RWPE1 (cell line): ENCODE results near the gene CTNNA1.
"Not testable (repeated sequence)": the region's sequence is repeated elsewhere in the genome, so short reads cannot be mapped to it uniquely, and the experiment has no call there.

Experiments
- CTCF ChIA-PET: fragments of 350-600 bp; sonication (Branson Sonifier 250); formaldehyde crosslinking; extraction: SDS; loops from one replicate; lab custom pipeline; 2021; lab: Yijun Ruan, JAX
- POLR2A ChIA-PET: fragments of 400-600 bp; formaldehyde crosslinking; extraction: SDS; loops from one replicate; lab custom pipeline; 2020; ENCODE audit warnings: antibody characterized with exemption; ENCODE audit not compliant: low non-redundant PET; lab: Yijun Ruan, JAX
- DNase-seq: peaks from one replicate; pipeline ENCODE4 v3.0.0; 2012; ENCODE audit warnings: low spot score
- H3K27ac ChIP-seq: fragments of 450-650 bp; 2 replicates; pipeline ENCODE4 v1.5.1; 2017
- TF ChIP-seq, protein P1 (sequence below): fragments of 450-650 bp; conservative IDR thresholded peaks from 2 replicates; pipeline ENCODE4 v1.5.1; 2017; ENCODE audit warnings: low read depth, mild to moderate bottlenecking

CTNNA1 gene, protein sequence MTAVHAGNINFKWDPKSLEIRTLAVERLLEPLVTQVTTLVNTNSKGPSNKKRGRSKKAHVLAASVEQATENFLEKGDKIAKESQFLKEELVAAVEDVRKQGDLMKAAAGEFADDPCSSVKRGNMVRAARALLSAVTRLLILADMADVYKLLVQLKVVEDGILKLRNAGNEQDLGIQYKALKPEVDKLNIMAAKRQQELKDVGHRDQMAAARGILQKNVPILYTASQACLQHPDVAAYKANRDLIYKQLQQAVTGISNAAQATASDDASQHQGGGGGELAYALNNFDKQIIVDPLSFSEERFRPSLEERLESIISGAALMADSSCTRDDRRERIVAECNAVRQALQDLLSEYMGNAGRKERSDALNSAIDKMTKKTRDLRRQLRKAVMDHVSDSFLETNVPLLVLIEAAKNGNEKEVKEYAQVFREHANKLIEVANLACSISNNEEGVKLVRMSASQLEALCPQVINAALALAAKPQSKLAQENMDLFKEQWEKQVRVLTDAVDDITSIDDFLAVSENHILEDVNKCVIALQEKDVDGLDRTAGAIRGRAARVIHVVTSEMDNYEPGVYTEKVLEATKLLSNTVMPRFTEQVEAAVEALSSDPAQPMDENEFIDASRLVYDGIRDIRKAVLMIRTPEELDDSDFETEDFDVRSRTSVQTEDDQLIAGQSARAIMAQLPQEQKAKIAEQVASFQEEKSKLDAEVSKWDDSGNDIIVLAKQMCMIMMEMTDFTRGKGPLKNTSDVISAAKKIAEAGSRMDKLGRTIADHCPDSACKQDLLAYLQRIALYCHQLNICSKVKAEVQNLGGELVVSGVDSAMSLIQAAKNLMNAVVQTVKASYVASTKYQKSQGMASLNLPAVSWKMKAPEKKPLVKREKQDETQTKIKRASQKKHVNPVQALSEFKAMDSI

DNA sequence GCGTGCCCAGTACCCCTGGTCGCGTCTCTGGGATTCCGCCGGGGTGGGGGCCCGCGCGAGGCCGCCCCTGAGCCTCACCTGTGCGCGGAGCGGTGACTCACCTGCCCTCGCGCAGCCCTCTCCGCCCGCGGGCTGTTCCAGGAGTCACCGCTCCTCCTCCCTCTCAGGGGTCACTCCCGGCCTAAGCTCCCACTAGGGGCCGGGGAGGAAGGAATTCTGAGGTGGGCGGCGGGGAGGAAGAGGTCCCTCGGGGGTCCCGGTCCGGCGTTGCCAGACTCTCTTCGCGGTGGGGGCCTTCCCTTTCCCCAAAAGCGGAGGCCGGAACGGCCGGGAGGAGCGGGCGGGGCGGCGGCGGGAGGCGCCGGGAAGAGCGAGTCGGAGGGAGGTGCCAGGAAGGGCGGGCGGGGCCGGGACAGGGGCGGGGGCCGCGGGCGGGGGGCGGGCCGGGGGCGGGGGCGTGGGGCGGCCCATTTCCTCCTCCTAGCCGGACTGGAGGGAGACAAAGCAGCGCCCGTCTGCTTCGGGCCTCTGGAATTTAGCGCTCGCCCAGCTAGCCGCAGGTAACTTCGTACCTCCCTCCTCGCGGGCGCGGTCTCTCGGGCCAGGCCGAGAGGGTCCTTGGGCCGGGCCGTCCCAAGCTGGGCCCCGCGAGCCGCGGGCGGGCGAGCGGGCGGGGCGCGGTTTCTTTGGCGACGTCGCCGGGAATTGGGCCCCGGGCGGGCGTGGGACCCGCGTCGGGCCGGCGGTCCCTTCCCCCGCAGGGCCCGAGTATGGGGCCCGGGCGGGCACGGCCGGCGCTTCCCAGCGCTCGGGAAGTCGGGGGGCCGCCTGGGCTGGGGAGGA is at the start of gene CTNNA1:
CTNNA1 (plus strand) TSS at position 475 of the 843 bp plus-strand sequence. CDS start 28,500 bp downstream, outside the sequence.
- peak; percentile 96 for DNase-seq
- TF ChIP-seq, protein P1, sequence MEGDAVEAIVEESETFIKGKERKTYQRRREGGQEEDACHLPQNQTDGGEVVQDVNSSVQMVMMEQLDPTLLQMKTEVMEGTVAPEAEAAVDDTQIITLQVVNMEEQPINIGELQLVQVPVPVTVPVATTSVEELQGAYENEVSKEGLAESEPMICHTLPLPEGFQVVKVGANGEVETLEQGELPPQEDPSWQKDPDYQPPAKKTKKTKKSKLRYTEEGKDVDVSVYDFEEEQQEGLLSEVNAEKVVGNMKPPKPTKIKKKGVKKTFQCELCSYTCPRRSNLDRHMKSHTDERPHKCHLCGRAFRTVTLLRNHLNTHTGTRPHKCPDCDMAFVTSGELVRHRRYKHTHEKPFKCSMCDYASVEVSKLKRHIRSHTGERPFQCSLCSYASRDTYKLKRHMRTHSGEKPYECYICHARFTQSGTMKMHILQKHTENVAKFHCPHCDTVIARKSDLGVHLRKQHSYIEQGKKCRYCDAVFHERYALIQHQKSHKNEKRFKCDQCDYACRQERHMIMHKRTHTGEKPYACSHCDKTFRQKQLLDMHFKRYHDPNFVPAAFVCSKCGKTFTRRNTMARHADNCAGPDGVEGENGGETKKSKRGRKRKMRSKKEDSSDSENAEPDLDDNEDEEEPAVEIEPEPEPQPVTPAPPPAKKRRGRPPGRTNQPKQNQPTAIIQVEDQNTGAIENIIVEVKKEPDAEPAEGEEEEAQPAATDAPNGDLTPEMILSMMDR, result no peak
- CTCF ChIA-PET, result interaction anchor here (0.6 to 1.8 kb wide), 4 partner anchors 22 to 44 kb away, joined by 3 to 10 read pairs (median 4); no protein-coding TSS in a partner anchor
- H3K27ac ChIP-seq, result peak within 1 kb of the TSS; percentile 97
- POLR2A ChIA-PET, result interaction anchor here (0.5 to 0.6 kb wide), 2 partner anchors 28 to 193 kb away, joined by 3 to 5 read pairs; no protein-coding TSS in a partner anchor

GRCh38 chr5:138703777-138704176 is 49.4 kb upstream of the CTNNA1 start:
- DNase-seq, H3K27ac ChIP-seq: not testable (repeated sequence)
- ChIA-PET POLR2A (interaction anchor here (1.0 kb wide), 1 partner anchor 85 kb away, joined by 4 read pairs; no protein-coding TSS in a partner anchor), CTCF (interaction anchor here (2.3 kb wide), 1 partner anchor 21 kb away, joined by 9 read pairs; no protein-coding TSS in a partner anchor)

- no peak for DNase-seq
- no peak overlapping the region for H3K27ac ChIP-seq
- POLR2A ChIA-PET, result no interaction called here
- TF ChIP-seq, protein P1, result no peak
- CTCF ChIA-PET, result no interaction called here
These were observed 48.2 kb upstream of the CTNNA1 start for GRCh38 chr5:138705007-138705406.

DNA sequence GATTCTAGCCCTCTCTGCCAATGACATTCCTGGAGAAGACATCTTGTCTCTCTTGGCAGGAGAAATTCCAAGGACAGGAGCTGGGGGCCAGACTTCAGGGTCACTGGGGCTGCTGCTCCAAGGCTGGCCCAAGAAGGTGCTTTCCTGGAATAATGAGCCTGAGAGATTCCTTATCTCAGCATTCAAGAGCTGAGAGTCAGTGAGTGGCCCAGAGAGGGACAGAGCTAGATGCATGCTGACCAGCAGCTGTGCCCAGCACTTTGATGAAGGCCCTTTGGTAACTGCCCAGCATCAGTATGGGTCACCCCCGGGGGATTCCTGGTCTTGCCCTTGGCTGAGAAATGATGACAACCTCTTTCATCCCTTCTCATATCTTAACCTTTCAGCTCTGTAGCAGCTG is 47.7 kb upstream of the CTNNA1 start:
- no peak overlapping the region for H3K27ac ChIP-seq
- CTCF ChIA-PET, result interaction anchor here (0.6 kb wide), 1 partner anchor 636 kb away, joined by 3 read pairs; no protein-coding TSS in a partner anchor
- POLR2A ChIA-PET, result no interaction called here
- no peak for DNase-seq
- TF ChIP-seq, protein P1, result no peak

- no peak overlapping the region for H3K27ac ChIP-seq
- CTCF ChIA-PET, result interaction anchor here (1.6 kb wide), 1 partner anchor 18 kb away, joined by 4 read pairs; no protein-coding TSS in a partner anchor
- POLR2A ChIA-PET, result no interaction called here
- TF ChIP-seq, protein P1, result no peak
- peak; percentile 61 for DNase-seq
These were observed 46.4 kb upstream of the CTNNA1 start for GRCh38 chr5:138706655-138707480.

- TF ChIP-seq, protein P1, result no peak
- ChIA-PET CTCF (interaction anchor here (0.6 to 0.9 kb wide), 2 partner anchors 16 to 173 kb away, joined by 3 read pairs; no protein-coding TSS in a partner anchor), POLR2A (no interaction called here)
- no peak overlapping the region for H3K27ac ChIP-seq
- no peak for DNase-seq
These were observed 44.4 kb upstream of the CTNNA1 start for GRCh38 chr5:138708791-138709190.
